Loucy (cell line): Measurements from ENCODE around the gene LONRF3.

Experiments used
- H2AFZ ChIP-seq: fragments of 200-600 bp; sonication (generic); 2 replicates; pipeline ENCODE4 v1.6.0; 2016; ENCODE audit warnings: antibody characterized with exemption, mild to moderate bottlenecking, low read length, moderate library complexity
- H3F3A ChIP-seq: fragments of 200-600 bp; 2 replicates; pipeline ENCODE4 v1.6.0; 2016; ENCODE audit warnings: antibody characterized with exemption, low read depth, mild to moderate bottlenecking
- H3K27me3 ChIP-seq: fragments of 200-600 bp; sonication (generic); 2 replicates; pipeline ENCODE4 v1.6.1; 2014; ENCODE audit warnings: low read length, mild to moderate bottlenecking; ENCODE audit not compliant: insufficient read depth, poor library complexity, severe bottlenecking
- H3K36me3 ChIP-seq: fragments of 200-600 bp; sonication (generic); 2 replicates; pipeline ENCODE4 v1.6.1; 2016; ENCODE audit warnings: low read length; ENCODE audit not compliant: insufficient read depth
- H3K4me1 ChIP-seq: fragments of 200-600 bp; sonication (generic); 2 replicates; pipeline ENCODE4 v1.5.1; 2014; ENCODE audit warnings: low read length, mild to moderate bottlenecking; ENCODE audit not compliant: insufficient read depth, poor library complexity, severe bottlenecking
- H3K4me2 ChIP-seq: fragments of 200-600 bp; sonication (generic); 2 replicates; pipeline ENCODE4 v1.6.0; 2014; ENCODE audit warnings: antibody characterized with exemption, low read length, low read depth, mild to moderate bottlenecking; ENCODE audit not compliant: poor library complexity, severe bottlenecking
- H3K4me3 ChIP-seq: fragments of 200-600 bp; sonication (generic); 2 replicates; pipeline ENCODE4 v1.5.1; 2014; ENCODE audit warnings: low read length, mild to moderate bottlenecking, mixed read lengths; ENCODE audit not compliant: poor library complexity, severe bottlenecking
- H3K79me2 ChIP-seq: fragments of 200-600 bp; sonication (generic); 2 replicates; pipeline ENCODE4 v1.6.1; 2014; ENCODE audit warnings: low read length; ENCODE audit not compliant: insufficient read depth
- H3K9ac ChIP-seq: fragments of 200-600 bp; sonication (generic); 2 replicates; pipeline ENCODE4 v1.6.0; 2014; ENCODE audit warnings: mild to moderate bottlenecking, low read depth, low read length, moderate library complexity; ENCODE audit not compliant: poor library complexity, severe bottlenecking
- H3K9me2 ChIP-seq: fragments of 200-600 bp; sonication (generic); replicated peaks from 2 replicates; pipeline ENCODE4 v1.6.1; 2016; ENCODE audit warnings: low read depth, low read length, mixed read lengths
- H3K9me3 ChIP-seq: fragments of 200-600 bp; sonication (generic); 2 replicates; pipeline ENCODE4 v1.6.1; 2014; ENCODE audit warnings: mild to moderate bottlenecking, antibody characterized with exemption, low read length, low read depth; ENCODE audit not compliant: insufficient read depth
- H4K20me1 ChIP-seq: fragments of 200-600 bp; sonication (generic); 2 replicates; pipeline ENCODE4 v1.6.0; 2014; ENCODE audit warnings: antibody characterized with exemption, low read length, mild to moderate bottlenecking; ENCODE audit not compliant: insufficient read depth, poor library complexity, severe bottlenecking
- CTCF ChIP-seq: fragments of 200-600 bp; sonication (generic); conservative IDR thresholded peaks from 2 replicates; pipeline ENCODE4 v1.5.1; 2014; ENCODE audit warnings: mild to moderate bottlenecking, antibody characterized with exemption, low read length
- EZH2phosphoT487 ChIP-seq: fragments of 200-600 bp; IDR thresholded peaks from 2 replicates; pipeline ENCODE4 v1.6.1; 2018; ENCODE audit warnings: antibody characterized with exemption, mild to moderate bottlenecking, moderate library complexity, borderline replicate concordance

LONRF3 gene

DNA sequence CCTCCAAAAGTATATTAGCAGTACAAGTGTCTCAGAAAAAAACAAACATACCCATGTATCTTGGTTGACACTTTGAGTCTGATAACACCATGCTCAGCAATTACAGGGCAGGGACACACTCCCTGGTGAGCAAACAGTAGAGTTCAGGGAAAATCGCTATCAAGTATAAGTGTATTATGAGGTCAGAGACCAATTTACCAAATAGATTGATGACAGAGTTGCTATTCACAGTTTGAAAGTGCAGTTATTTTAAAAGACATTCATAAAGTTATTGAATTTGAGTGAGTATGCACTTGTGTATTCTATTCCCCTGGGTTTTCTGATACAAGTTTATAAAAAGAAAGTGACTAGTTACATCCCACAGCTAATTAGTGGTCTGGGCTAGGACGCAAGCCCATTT is 10.2 kb upstream of the LONRF3 start:
- Histone ChIP-seq H3K9me2 (no peaks in the 10 kb centered on the region), H2AFZ (no peak overlapping the region), H3K79me2 (no peaks in the 10 kb centered on the region), H3K36me3 (no peaks in the 10 kb centered on the region), H3F3A (no peaks in the 10 kb centered on the region), H3K9ac (no peak overlapping the region), H4K20me1 (no peaks in the 10 kb centered on the region), H3K4me2 (no peak overlapping the region), H3K27me3 (no peaks in the 10 kb centered on the region), H3K4me1 (no peaks in the 10 kb centered on the region), H3K4me3 (no peak overlapping the region), H3K9me3 (no peaks in the 10 kb centered on the region)
- no peak for TF ChIP-seq EZH2phosphoT487

DNA sequence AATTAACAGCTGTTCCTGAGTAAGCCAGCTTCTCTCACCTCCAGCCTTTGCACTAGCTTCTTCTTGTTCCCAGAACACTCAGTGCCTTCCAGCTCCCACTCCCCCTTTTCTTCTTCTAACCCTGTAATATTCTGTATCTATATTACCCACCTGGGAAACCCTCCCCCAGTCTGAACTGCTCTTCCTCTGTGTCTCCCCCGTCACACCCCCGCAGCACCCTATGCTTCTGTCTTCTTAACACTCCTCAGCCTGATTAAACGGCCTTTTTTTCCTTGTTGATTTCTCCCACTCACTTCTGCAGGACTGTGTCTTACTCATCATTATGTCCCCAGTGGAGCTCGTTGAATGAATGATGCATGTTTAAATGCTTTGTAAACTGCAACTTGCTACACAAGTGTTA is 9.0 kb upstream of the LONRF3 start:
- Histone ChIP-seq H3K4me1 (no peaks in the 10 kb centered on the region), H3K36me3 (no peaks in the 10 kb centered on the region), H4K20me1 (no peaks in the 10 kb centered on the region), H3K27me3 (no peaks in the 10 kb centered on the region), H3K4me3 (no peak overlapping the region), H3K79me2 (no peaks in the 10 kb centered on the region), H3K9me3 (no peaks in the 10 kb centered on the region), H3K9me2 (no peaks in the 10 kb centered on the region), H3K9ac (no peak overlapping the region), H2AFZ (no peak overlapping the region), H3K4me2 (no peak overlapping the region), H3F3A (no peaks in the 10 kb centered on the region)
- TF ChIP-seq CTCF: no peak
- no peak for TF ChIP-seq EZH2phosphoT487

GRCh38 chrX:118968031-118968430 is 6.4 kb upstream of the LONRF3 start:
- H3K9me2 ChIP-seq: no peaks in the 10 kb centered on the region
- H3K27me3 ChIP-seq: no peaks in the 10 kb centered on the region
- no peaks in the 10 kb centered on the region for H3K79me2 ChIP-seq
- H3K9ac ChIP-seq: no peak overlapping the region
- H2AFZ ChIP-seq: no peak overlapping the region
- H4K20me1 ChIP-seq: no peaks in the 10 kb centered on the region
- no peaks in the 10 kb centered on the region for H3K9me3 ChIP-seq
- H3K4me2 ChIP-seq: no peak overlapping the region
- TF ChIP-seq EZH2phosphoT487 (no peak), CTCF (no peak)
- H3K4me1 ChIP-seq: no peaks in the 10 kb centered on the region
- no peak overlapping the region for H3K4me3 ChIP-seq
- no peaks in the 10 kb centered on the region for H3K36me3 ChIP-seq
- H3F3A ChIP-seq: no peaks in the 10 kb centered on the region

DNA sequence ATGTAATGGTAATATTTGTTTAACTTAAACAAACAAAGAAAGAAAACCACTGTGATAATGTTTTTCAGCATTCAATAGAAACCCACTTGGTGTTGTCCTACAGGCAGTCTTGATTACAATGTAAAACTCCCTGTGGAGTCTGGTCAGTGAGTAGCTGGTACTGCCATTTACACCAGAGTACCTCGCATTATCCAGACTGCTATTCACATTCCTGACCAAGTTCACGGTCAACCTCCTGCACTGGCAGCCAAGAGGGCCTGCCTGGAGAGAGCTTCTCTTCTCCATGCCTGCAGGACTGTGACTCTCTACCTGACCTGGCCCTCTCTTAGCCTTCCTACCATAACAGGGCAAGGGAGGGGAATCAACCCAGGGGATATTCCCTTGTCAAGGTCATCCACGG is 2.9 kb upstream of the LONRF3 start:
- H3K4me3 ChIP-seq: no peak overlapping the region
- no peaks in the 10 kb centered on the region for H3K9me2 ChIP-seq
- no peak overlapping the region for H2AFZ ChIP-seq
- no peak overlapping the region for H3K4me2 ChIP-seq
- H3K9ac ChIP-seq: no peak overlapping the region
- TF ChIP-seq CTCF: no peak
- TF ChIP-seq EZH2phosphoT487: no peak
- H3K4me1 ChIP-seq: no peaks in the 10 kb centered on the region
- H3K79me2 ChIP-seq: no peaks in the 10 kb centered on the region
- no peaks in the 10 kb centered on the region for H3F3A ChIP-seq
- H3K36me3 ChIP-seq: no peaks in the 10 kb centered on the region
- H3K27me3 ChIP-seq: no peaks in the 10 kb centered on the region
- H4K20me1 ChIP-seq: no peaks in the 10 kb centered on the region
- no peaks in the 10 kb centered on the region for H3K9me3 ChIP-seq
